ENCODE measurements around the gene USP24. TPM values are rescaled to one million over a fixed set of nuclear protein-coding genes. Genes with fewer than 3 reads are reported as not detected.

The USP24 gene
- total RNA-seq, 1 experiment from 2014 or later = 54.6 TPM

DNA sequence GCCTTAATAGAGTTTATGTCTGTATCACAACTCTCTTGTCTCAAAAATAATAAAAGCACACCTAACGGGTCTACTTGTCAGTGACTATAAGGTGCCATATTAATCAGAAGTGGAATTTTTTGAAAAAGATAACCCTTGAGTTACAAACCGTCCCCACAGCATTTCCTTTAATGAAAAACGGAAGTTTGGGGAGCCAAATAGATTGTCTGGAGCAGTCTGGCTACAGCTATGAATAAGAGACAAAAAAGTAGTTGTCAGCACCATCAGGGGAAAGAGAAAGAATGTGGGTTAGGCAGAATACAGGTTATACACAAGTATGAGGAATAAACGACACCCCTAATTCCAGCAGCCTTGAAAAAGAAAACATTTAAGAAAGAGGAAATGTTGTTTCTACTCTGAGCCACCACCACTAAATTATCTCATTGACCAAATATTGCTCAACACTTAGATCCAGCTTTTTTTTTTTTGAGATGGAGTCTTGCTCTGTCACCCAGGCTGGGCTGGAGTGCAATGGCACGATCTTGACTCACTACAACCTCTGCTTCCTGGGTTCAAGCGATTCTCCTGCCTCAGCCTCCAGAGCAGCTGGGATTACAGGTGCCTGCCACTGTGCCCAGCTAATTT, 29.4 kb upstream of the USP24 start:
- H3K27ac ChIP-seq (ENCODE audit: low read depth, low read length, poor library complexity, severe bottlenecking) = no peak overlapping the region
- H3K4me1 ChIP-seq (ENCODE audit: insufficient read depth, low read length, poor library complexity, severe bottlenecking) = no peaks in the 10 kb centered on the region
- no TSS peak for BruUV-seq (replicated peaks)
- no peaks in the 10 kb centered on the region for H3K36me3 ChIP-seq (ENCODE audit: insufficient read depth, low read length, poor library complexity, severe bottlenecking)
- H3K9me3 ChIP-seq (ENCODE audit: low read depth, low read length, poor library complexity, severe bottlenecking) = no peaks in the 10 kb centered on the region
- CTCF ChIA-PET = no interaction called here
- H3K4me3 ChIP-seq (ENCODE audit: low read depth, low read length, poor library complexity, severe bottlenecking) = no peak overlapping the region
- no peaks in the 10 kb centered on the region for H3K27me3 ChIP-seq (replicated peaks; ENCODE audit: insufficient read depth, low read depth, low read length, poor library complexity)
- POLR2A ChIA-PET (ENCODE audit: low non-redundant PET) = interaction anchor here (0.6 kb wide), 1 partner anchor 8 kb away, joined by 3 read pairs; no protein-coding TSS in a partner anchor
- DNase-seq (ENCODE audit: low spot score) = no peak
- intact Hi-C loops (cut with micrococcal nuclease; ENCODE audit: unreplicated experiment) = no loop called here
- TF ChIP-seq CTCF (conservative IDR thresholded peaks at IDR 0.05; ENCODE audit: low read depth, low read length) (no peak), EZH2 (IDR thresholded peaks at IDR 0.05; ENCODE audit: borderline replicate concordance, low read depth, low read length, poor library complexity, severe bottlenecking) (no peak)

DNA sequence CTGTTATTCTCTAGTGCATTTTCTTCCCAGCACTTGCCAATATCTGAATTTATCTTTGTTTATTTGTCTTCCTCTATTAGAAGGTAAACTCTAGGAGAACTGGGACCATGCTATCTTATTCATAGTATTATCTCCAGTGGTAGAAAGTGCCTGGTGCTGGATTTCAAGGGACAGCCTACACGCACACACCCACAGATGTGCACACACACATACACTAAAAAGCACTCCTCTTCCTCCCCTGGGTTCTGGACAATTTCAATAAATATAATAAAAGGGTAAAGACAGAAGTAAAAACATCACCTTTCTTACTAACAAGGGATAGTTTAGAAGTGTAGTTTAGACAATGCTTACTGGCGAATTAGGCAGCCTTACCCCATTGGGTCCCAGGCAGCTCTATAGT, 28.5 kb upstream of the USP24 start:
- no TSS peak for BruUV-seq (replicated peaks)
- Histone ChIP-seq H3K27ac (ENCODE audit: low read depth, low read length, poor library complexity, severe bottlenecking) (no peak overlapping the region), H3K4me1 (ENCODE audit: insufficient read depth, low read length, poor library complexity, severe bottlenecking) (no peaks in the 10 kb centered on the region), H3K36me3 (ENCODE audit: insufficient read depth, low read length, poor library complexity, severe bottlenecking) (no peaks in the 10 kb centered on the region), H3K9me3 (ENCODE audit: low read depth, low read length, poor library complexity, severe bottlenecking) (no peaks in the 10 kb centered on the region), H3K27me3 (replicated peaks; ENCODE audit: insufficient read depth, low read depth, low read length, poor library complexity) (no peaks in the 10 kb centered on the region), H3K4me3 (ENCODE audit: low read depth, low read length, poor library complexity, severe bottlenecking) (no peak overlapping the region)
- no peak for TF ChIP-seq CTCF (conservative IDR thresholded peaks at IDR 0.05; ENCODE audit: low read depth, low read length)
- TF ChIP-seq EZH2 (IDR thresholded peaks at IDR 0.05; ENCODE audit: borderline replicate concordance, low read depth, low read length, poor library complexity, severe bottlenecking) = no peak
- intact Hi-C loops (cut with micrococcal nuclease; ENCODE audit: unreplicated experiment) = no loop called here
- CTCF ChIA-PET = no interaction called here
- no peak for DNase-seq (ENCODE audit: low spot score)
- POLR2A ChIA-PET (ENCODE audit: low non-redundant PET) = no interaction called here

DNA sequence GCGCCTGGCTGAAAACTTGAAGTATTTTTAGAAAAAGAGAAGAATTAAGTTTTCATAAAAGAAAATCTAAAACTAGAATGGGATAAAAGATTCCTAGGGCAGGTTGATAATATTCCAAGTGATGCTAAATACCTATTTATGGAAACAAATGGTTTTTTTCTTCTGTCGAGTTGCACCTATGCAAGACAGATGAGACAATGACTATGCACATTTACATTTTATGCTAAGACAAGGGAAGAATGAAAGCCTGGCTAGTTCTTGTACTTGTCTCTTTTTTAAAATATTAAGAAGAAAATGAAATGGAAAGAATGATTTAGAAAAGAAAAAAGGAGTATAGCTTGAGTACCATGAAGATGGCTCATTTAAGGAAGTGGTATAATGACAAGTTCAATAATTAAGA, 24.4 kb upstream of the USP24 start:
- intact Hi-C loops (cut with micrococcal nuclease; ENCODE audit: unreplicated experiment) = no loop called here
- TF ChIP-seq CTCF (conservative IDR thresholded peaks at IDR 0.05; ENCODE audit: low read depth, low read length) = no peak
- TF ChIP-seq EZH2 (IDR thresholded peaks at IDR 0.05; ENCODE audit: borderline replicate concordance, low read depth, low read length, poor library complexity, severe bottlenecking) = no peak
- ChIA-PET POLR2A (ENCODE audit: low non-redundant PET) (no interaction called here), CTCF (no interaction called here)
- Histone ChIP-seq H3K4me3 (ENCODE audit: low read depth, low read length, poor library complexity, severe bottlenecking) (no peak overlapping the region), H3K27ac (ENCODE audit: low read depth, low read length, poor library complexity, severe bottlenecking) (no peak overlapping the region), H3K27me3 (replicated peaks; ENCODE audit: insufficient read depth, low read depth, low read length, poor library complexity) (no peaks in the 10 kb centered on the region), H3K9me3 (ENCODE audit: low read depth, low read length, poor library complexity, severe bottlenecking) (no peaks in the 10 kb centered on the region), H3K4me1 (ENCODE audit: insufficient read depth, low read length, poor library complexity, severe bottlenecking) (no peaks in the 10 kb centered on the region), H3K36me3 (ENCODE audit: insufficient read depth, low read length, poor library complexity, severe bottlenecking) (no peaks in the 10 kb centered on the region)
- BruUV-seq (replicated peaks) = no TSS peak
- DNase-seq (ENCODE audit: low spot score) = no peak
